HEK293T (cell line): ENCODE measurements around the gene SNAI1.

Experiments
- ARNT ChIP-seq: fragments of 450-650 bp; IDR thresholded peaks from 2 replicates; pipeline ENCODE4 v1.6.1; 2017; ENCODE audit warnings: mild to moderate bottlenecking
- ELF4 ChIP-seq: fragments of 450-650 bp; IDR thresholded peaks from 2 replicates; pipeline ENCODE4 v1.6.1; 2017; ENCODE audit warnings: antibody characterized with exemption
- FOXK2 ChIP-seq: fragments of 450-650 bp; IDR thresholded peaks from 2 replicates; pipeline ENCODE4 v1.6.1; 2016; ENCODE audit warnings: mild to moderate bottlenecking
- ZNF384 ChIP-seq: fragments of 450-650 bp; IDR thresholded peaks from 2 replicates; pipeline ENCODE4 v1.6.1; 2016

DNA sequence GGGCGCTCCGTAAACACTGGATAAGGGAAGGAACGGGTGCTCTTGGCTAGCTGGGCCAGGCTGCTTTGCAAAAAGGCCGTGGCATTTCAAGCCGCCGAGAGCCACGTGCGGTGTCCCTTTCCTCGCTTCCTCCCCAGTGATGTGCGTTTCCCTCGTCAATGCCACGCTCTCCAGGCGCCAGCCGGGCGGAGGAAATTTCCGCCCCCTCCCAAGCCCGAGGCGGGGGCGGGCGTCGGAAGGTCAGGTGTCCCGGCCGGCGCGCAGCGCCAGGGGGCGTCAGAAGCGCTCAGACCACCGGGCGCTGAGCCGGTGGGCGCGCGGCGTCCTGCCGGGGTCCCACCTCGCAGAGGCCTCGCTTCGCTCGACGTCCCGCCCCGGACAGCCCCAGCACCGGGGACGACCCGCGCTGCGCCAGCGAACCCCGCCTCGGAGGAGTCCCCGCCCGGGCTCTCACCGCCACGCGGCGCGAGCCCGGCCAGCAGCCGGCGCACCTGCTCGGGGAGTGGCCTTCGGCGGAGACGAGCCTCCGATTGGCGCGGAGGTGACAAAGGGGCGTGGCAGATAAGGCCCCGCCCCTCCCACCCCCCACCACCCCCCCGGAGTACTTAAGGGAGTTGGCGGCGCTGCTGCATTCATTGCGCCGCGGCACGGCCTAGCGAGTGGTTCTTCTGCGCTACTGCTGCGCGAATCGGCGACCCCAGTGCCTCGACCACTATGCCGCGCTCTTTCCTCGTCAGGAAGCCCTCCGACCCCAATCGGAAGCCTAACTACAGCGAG lies at the start of gene SNAI1:
- TF ChIP-seq FOXK2 (no peak), ZNF384 (no peak), ARNT (no peak), ELF4 (peak; percentile 61; the same call in 1 of the 2 replicates)
